ENCODE data around the gene SIX2.

SIX2 gene

GRCh38 chr2:45020439-45020838 lies 11.2 kb upstream of the SIX2 start:
- DNase-seq (ENCODE audit: low read depth, low spot score) = no peak

DNA sequence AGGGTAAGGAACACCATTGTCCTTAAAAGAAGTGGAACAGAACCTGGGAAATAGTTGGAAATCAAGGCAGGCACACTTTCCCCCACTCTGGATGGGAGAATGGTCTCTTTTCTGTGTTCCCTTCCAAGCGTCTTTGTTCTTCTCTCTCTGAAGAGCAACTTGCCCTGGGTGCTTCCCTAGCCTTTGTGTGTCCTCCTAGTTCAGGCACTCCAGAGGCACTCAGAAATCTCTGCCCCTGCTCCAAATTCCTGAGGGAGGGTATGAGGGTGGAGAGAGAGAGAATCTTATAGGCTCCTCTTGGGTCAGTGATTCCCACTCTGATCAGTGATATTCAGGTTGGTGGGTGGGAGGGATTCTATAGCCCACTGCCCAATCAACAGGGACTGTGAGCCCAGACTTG lies 8.8 kb upstream of the SIX2 start:
- DNase-seq (ENCODE audit: low read depth, low spot score) = no peak

- no peak for DNase-seq (ENCODE audit: low read depth, low spot score)
Observed at GRCh38 chr2:45014831-45015230, 5.6 kb upstream of the SIX2 start.

DNA sequence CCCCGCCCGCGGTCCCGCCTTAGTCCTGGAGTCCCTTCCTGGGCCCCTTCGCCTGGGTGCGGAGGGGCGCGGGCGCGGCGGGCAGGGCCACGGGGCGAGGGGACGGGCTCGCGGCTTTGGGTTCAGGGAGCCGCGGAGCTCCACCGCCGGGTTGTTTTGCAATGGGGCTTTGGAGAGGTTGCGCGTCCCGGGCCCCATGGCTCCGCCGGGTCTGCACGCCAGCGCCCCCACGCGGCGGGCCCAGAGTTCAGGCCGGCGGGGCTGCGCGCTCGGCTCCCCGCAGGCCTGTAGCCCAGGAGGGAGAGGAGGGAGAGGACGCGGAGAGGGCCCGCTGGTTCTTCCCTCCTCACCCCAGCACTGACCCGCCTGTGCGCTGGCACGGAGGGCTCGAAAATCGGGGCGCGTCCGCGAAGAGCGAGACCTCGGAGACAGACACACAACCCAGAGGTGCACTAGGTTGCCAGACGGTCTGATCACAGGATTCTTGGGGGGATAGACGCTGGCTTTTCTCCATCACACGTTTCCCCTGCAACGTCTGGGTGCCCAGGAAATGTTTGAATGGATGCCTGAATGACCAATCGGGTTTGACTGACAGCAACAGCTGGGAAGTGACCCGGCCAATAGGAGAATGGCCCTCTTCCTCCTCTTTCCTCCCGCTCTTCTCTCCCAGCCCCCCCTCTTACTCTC lies 4.9 kb upstream of the SIX2 start:
- DNase-seq (ENCODE audit: low read depth, low spot score) = peak; percentile 77

- peak; percentile 27 for DNase-seq (ENCODE audit: low read depth, low spot score)
Observed at GRCh38 chr2:45013229-45014015, 4.2 kb upstream of the SIX2 start.

DNA sequence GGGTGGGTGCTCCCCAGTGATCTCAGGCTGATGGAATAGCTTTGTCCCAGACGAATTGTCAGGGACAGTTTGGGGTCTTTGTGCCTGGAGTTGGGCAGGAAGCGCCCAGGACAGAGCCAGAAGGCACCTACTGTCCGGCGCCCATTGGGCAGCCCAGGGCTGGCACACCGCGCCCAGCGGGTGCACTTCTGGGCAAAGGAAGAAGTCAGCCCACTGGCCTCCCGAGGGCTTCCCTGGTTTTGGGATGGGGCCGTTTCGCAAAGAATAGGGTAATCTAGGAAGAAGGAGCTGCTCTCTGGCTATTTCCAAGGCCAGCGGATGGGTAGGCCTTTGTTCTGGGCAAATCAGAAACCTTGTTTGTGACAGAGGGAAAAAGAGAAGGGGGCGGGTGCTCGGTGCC lies 3.5 kb upstream of the SIX2 start:
- no peak for DNase-seq (ENCODE audit: low read depth, low spot score)

- DNase-seq (ENCODE audit: low read depth, low spot score) = no peak
Observed at GRCh38 chr2:45011621-45012602, 2.7 kb upstream of the SIX2 start.

DNA sequence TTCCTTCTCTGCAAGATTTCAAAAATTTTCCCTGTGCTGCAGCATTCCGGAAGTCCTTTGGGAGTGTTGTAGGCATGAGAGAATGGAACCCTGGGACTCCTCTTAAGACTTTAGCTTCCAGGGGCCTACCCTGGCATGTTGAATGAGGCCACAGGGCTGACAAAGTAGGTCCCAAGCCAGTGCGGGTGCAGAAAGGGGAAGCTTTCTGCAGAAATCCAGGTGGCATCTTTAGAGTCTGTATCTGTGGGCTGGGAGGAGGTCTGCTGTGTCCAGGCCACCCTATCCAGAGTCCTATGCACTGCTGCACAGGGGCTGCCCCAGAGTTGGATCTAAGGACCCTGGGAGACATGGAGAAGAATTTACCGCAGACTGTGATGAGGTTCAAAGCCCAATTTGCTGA lies 1.9 kb upstream of the SIX2 start:
- no peak for DNase-seq (ENCODE audit: low read depth, low spot score)

GRCh38 chr2:45010702-45011012 lies 1.4 kb upstream of the SIX2 start:
- no peak for DNase-seq (ENCODE audit: low read depth, low spot score)

GRCh38 chr2:45009928-45010701 lies 863 bp upstream of the SIX2 start:
- peak; percentile 61 for DNase-seq (ENCODE audit: low read depth, low spot score)

- DNase-seq (ENCODE audit: low read depth, low spot score) = peak; percentile 46
Observed at GRCh38 chr2:45008296-45009129, 739 bp downstream of the SIX2 start.

DNA sequence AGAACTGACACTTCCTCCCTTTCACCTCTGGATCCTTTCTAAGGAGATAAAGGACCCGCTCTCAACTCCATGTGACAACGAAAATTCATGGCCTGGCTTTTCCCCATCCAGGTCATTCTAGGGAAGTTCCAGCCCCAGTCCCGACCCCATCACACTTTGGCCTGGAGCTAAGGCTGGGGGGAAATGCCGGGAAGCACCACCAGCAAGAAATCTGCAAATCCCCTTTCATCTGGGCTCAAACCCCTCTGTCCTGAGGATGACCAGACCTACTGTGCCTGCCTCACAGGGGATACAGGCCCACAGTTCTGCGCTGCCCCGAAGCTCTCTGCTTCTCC lies 1.3 kb downstream of the SIX2 start:
- DNase-seq (ENCODE audit: low read depth, low spot score) = no peak

DNA sequence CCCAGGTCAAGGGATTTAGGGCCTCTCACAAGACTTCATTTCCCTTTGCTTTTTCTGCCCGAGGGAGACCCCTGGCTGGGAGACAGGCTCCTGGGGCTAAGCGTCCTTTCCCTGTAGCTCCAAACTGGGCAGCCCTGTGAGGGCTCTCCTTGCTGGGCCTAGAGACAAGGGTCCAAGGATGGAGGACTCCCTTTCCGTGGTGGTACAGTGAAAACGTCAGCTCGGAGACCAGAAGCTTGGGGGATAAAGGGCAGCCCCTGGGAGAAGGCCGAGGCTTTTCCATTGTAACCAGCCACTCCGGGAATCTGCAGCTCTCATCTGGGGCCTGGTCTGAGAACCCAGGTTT lies 2.3 kb downstream of the SIX2 start:
- no peak for DNase-seq (ENCODE audit: low read depth, low spot score)

DNA sequence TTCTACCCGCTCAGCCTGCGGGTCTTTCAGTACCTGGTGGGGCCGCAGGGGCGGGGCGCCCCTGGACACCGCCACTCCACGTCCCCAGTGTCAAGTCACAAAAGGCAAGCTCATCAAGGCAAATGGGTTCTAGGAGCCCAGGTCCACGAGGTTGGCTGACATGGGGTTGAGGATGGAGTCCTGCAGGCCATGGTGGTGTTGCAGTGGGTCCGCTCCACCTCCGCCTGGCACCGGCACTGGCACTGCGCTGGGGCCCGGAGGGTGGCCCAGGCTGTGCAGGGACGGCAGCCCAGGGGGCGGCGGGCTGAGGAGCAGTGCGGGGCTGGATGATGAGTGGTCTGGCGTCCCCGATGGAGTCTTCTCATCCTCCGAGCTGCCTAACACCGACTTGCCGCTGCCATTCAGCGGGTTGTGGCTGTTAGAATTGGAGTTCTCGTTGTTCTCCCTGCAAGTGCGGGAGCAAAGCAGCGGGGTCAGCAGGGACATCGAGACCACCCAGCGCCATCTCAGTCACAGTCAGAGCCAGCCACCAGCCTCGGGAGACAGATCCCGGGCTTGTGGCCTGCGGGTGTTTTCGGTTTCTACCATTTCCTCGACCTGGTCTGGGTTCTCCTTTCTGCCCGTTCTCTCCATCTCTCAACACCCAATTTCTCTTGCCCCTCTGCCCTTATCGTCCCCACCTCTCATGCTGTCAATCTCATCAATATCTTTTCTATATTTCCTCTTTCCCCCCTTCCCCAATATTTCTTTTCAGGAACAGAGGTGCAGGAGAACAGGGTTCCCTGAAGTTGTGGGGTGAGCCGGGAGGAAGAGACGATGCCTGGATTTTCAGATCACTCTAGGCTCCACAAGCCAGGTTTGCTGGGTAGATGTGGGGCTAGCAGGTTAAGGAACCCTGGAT lies 3.0 kb downstream of the SIX2 start:
- no peak for DNase-seq (ENCODE audit: low read depth, low spot score)

GRCh38 chr2:45005261-45006002 lies 3.8 kb downstream of the SIX2 start:
- DNase-seq (ENCODE audit: low read depth, low spot score) = no peak

DNA sequence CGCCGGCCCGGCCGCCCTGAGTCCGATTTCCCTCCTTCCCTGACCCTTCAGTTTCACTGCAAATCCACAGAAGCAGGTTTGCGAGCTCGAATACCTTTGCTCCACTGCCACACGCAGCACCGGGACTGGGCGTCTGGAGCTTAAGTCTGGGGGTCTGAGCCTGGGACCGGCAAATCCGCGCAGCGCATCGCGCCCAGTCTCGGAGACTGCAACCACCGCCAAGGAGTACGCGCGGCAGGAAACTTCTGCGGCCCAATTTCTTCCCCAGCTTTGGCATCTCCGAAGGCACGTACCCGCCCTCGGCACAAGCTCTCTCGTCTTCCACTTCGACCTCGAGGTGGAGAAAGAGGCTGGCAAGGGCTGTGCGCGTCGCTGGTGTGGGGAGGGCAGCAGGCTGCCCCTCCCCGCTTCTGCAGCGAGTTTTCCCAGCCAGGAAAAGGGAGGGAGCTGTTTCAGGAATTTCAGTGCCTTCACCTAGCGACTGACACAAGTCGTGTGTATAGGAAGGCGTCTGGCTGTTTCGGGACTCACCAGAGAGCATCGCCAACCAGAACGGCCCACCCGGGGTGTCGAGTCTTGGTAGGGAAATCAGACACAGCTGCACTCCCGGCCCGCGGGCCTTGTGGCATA lies 4.6 kb downstream of the SIX2 start:
- peak; percentile 46 for DNase-seq (ENCODE audit: low read depth, low spot score)

DNA sequence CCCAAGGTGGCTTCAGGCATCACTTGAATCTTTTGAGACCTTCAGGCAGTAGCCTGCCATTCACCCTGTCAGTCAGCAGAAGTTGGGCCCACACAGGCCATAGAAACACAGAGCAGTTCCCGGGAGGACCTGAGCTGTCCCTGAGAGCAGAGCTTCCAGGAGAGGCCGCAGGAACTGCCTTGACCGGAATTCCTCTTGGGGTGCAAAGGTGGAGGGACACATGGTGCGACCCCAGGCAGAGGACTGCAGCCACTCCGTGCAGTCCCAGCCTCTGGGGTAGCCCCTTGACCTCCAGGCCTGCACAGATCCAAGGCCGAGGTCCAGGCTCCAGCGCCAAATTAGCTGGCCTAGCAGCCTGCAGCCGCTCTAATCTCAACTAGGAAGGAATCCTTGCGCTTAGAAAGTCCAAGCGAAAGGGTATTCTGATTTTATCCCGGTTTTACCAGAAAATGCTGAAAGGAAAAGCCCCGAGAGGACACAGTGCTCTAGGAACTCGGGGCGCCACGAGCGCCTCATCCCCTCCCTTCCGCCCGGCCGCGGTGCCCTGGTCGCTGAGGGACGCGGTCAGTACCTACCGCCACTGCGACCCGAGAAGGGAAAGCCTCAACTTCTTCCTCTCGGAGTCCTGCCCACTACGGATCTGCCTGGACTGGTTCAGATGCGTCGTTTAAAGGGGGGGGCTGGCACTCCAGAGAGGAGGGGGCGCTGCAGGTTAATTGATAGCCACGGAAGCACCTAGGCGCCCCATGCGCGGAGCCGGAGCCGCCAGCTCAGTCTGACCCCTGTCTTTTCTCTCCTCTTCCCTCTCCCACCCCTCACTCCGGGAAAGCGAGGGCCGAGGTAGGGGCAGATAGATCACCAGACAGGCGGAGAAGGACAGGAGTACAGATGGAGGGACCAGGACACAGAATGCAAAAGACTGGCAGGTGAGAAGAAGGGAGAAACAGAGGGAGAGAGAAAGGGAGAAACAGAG lies 5.4 kb downstream of the SIX2 start:
- peak; percentile 20 for DNase-seq (ENCODE audit: low read depth, low spot score)

Data from astrocyte of the hippocampus (primary cell).